Gastroesophageal sphincter (tissue), 4 donors: ENCODE measurements around the gene CHAC1. TPM values are rescaled to one million over a fixed set of nuclear protein-coding genes. Genes with fewer than 3 reads are reported as not detected.

Experiments
- ATAC-seq: fragments of 150-250 bp; one replicate; pipeline ENCODE4 v1.9.1; 2016; ENCODE audit warnings: mild to moderate bottlenecking, moderate library complexity
- H3K27ac ChIP-seq, 4 donors: fragments of 200-600 bp; sonication (generic) in 3 of 4; 1 replicate in 3 of 4; 2 replicates in 1 of 4; pipeline ENCODE4 v1.5.1; 2016 to 2019
- H3K27me3 ChIP-seq: fragments of 200-600 bp; sonication (generic); one replicate; pipeline ENCODE4 v1.5.1; 2019
- H3K36me3 ChIP-seq, 2 donors: fragments of 200-600 bp; sonication (generic); one replicate each; pipeline ENCODE4 v1.5.1; 2019; ENCODE audit warnings: control low read depth in 1 of 2
- H3K4me1 ChIP-seq, 3 donors: fragments of 200-600 bp; sonication (generic); 1 replicate in 2 of 3; 2 replicates in 1 of 3; pipeline ENCODE4 v1.5.1; 2016 to 2019; ENCODE audit warnings: control low read depth in 2 of 3
- H3K4me3 ChIP-seq, 2 donors: fragments of 200-600 bp; sonication (generic); one replicate each; pipeline ENCODE4 v1.5.1; 2019; ENCODE audit warnings: mild to moderate bottlenecking in 1 of 2, moderate library complexity in 1 of 2
- H3K9me3 ChIP-seq, 3 donors: fragments of 200-600 bp; sonication (generic); one replicate each; pipeline ENCODE4 v1.5.1; 2017 to 2019; ENCODE audit warnings: control low read depth in 2 of 3
- EP300 ChIP-seq: sonication (generic); formaldehyde crosslinking; IDR thresholded peaks from one replicate; pipeline ENCODE4 v1.6.1; 2017; ENCODE audit warnings: antibody characterized with exemption, mild to moderate bottlenecking
- POLR2A ChIP-seq, 2 donors: fragments of 450-650 bp; IDR thresholded peaks; one replicate each; pipeline ENCODE4 v1.6.1; 2017; ENCODE audit warnings: antibody characterized with exemption in 2 of 2, mild to moderate bottlenecking in 2 of 2, moderate library complexity in 1 of 2
- POLR2AphosphoS5 ChIP-seq: sonication (generic); formaldehyde crosslinking; IDR thresholded peaks from one replicate; pipeline ENCODE4 v1.6.1; 2017; ENCODE audit warnings: antibody characterized with exemption
- WGBS, 2 donors: methylation state at CpG; one replicate each; pipeline ENCODE4 v1.1.5; 2018; ENCODE audit warnings: low coverage in 1 of 2; 5-methylcytosine and 5-hydroxymethylcytosine counted together
- total RNA-seq, 4 donors: library from RNA; depleted of rRNA; stranded (reverse); fragments of >200 nt; gene quantifications; one replicate each; pipeline ENCODE4 v1.1.0, GENCODE V29; 2016
- TF ChIP-seq, protein P1 (sequence below), 4 experiments: fragments of 200-600 bp in 2 of 4; fragments of 450-650 bp in 2 of 4; sonication (generic) in 1 of 4; IDR thresholded peaks; one replicate each; pipeline ENCODE4 v1.5.1; 2017 to 2019; ENCODE audit warnings: antibody characterized with exemption in 4 of 4, mild to moderate bottlenecking in 2 of 4, moderate library complexity in 2 of 4

CHAC1 gene
- total RNA-seq, 4 donors from 2014 or later: 0.54 to 1.8 (median 1.5) TPM

GRCh38 chr15:40937762-40938535 lies 15.3 kb upstream of the CHAC1 start:
- Histone ChIP-seq H3K9me3 (no peaks in the 10 kb centered on the region), H3K4me3 (no peak overlapping the region), H3K27ac (peak overlapping the region in 1 of 4 donors; percentile 32), H3K36me3 (peaks cover 0 to 7% of the 10 kb centered on the region in 2 donors), H3K4me1 (peaks cover 0 to 33% (median 12%) of the 10 kb centered on the region in 3 donors), H3K27me3 (peaks cover 33% of the 10 kb centered on the region)
- ATAC-seq: no peak
- TF ChIP-seq POLR2AphosphoS5: no peak
- no peak for TF ChIP-seq EP300
- TF ChIP-seq, protein P1, sequence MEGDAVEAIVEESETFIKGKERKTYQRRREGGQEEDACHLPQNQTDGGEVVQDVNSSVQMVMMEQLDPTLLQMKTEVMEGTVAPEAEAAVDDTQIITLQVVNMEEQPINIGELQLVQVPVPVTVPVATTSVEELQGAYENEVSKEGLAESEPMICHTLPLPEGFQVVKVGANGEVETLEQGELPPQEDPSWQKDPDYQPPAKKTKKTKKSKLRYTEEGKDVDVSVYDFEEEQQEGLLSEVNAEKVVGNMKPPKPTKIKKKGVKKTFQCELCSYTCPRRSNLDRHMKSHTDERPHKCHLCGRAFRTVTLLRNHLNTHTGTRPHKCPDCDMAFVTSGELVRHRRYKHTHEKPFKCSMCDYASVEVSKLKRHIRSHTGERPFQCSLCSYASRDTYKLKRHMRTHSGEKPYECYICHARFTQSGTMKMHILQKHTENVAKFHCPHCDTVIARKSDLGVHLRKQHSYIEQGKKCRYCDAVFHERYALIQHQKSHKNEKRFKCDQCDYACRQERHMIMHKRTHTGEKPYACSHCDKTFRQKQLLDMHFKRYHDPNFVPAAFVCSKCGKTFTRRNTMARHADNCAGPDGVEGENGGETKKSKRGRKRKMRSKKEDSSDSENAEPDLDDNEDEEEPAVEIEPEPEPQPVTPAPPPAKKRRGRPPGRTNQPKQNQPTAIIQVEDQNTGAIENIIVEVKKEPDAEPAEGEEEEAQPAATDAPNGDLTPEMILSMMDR (IDR thresholded peaks at IDR 0.05): peak in 2 of 4 experiments; percentile 15 to 17
- no peak for TF ChIP-seq POLR2A (IDR thresholded peaks at IDR 0.05)
- 26% methylated on average over 3 of the region's 19 CpGs; no CpG with 5 or more reads in 1 of the 2 donors for WGBS, 2 donors

- ATAC-seq: no peak
- WGBS, 2 donors: 95 to 100% methylated on average over 1 to 3 of the region's 6 CpGs
- Histone ChIP-seq H3K27me3 (peaks cover 28% of the 10 kb centered on the region), H3K36me3 (peaks cover 0 to 7% of the 10 kb centered on the region in 2 donors), H3K4me1 (peaks cover 0 to 36% (median 13%) of the 10 kb centered on the region in 3 donors), H3K27ac (peak overlapping the region in 1 of 4 donors; percentile 15), H3K4me3 (no peak overlapping the region), H3K9me3 (no peaks in the 10 kb centered on the region)
- TF ChIP-seq EP300 (no peak), POLR2AphosphoS5 (no peak), POLR2A (IDR thresholded peaks at IDR 0.05) (no peak)
Observed at GRCh38 chr15:40938536-40938870, 14.8 kb upstream of the CHAC1 start.

DNA sequence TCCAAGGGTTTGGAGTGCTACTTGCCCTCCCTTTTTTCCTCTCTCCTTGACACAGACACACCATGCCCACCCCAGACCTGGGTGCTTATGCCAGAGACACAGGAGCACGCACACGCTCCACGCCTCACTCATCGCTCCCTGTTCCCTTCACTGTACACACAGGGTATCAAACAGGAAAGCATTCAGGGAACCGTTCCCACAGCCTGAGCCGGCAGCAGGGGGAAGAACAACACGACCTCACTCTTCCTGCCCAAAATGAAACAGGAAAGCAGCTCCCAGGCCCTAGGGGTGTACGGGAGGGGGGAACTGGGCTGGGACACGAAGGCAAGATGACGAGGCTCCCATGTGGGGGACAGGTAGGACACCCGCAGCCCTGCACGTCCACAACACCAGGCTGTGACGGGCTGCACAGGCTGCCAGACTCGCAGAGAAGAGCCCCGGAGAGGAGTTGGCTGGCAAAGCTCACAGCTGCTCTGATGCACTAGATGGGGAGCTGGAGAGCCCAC lies 12.9 kb upstream of the CHAC1 start:
- ATAC-seq: no peak
- 57% methylated on average over 3 of the region's 15 CpGs; no CpG with 5 or more reads in 1 of the 2 donors for WGBS, 2 donors
- no peaks in the 10 kb centered on the region for H3K36me3 ChIP-seq
- H3K4me3 ChIP-seq: peak overlapping the region in 1 of 2 donors; percentile 70
- H3K27me3 ChIP-seq: peaks cover 9% of the 10 kb centered on the region
- H3K4me1 ChIP-seq: peaks cover 0 to 36% (median 13%) of the 10 kb centered on the region in 3 donors
- H3K9me3 ChIP-seq: no peaks in the 10 kb centered on the region
- peak overlapping the region in 3 of 4 donors; percentile 86 to 92 (median 89) for H3K27ac ChIP-seq
- TF ChIP-seq, protein P1 (IDR thresholded peaks at IDR 0.05): no peak
- no peak for TF ChIP-seq POLR2A (IDR thresholded peaks at IDR 0.05)
- no peak for TF ChIP-seq POLR2AphosphoS5
- no peak for TF ChIP-seq EP300

DNA sequence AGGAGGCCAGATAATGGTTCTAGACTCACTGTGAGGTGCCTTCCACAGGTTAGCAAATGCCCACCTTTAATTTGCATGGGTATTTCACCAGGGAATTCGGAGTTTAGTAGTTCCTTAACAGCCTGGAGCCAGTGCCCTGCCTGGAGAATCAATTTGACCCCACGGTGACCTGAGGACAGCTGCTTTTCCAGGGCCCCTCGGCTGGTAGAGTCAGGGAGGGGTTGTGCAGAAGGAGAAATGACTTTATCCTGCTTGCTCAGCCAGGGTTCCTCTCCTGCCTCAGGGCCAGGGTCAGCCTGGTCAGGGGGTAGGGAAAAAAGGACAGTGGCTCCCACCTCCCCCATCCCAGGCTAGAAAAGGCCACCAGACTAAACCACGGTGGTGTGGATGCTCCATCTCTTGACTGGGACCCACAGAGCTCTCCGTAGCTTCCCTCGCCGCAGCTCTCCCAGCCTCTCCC lies 12.2 kb upstream of the CHAC1 start:
- TF ChIP-seq, protein P1 (IDR thresholded peaks at IDR 0.05): no peak
- TF ChIP-seq POLR2AphosphoS5: no peak
- no peak for TF ChIP-seq EP300
- TF ChIP-seq POLR2A (IDR thresholded peaks at IDR 0.05): no peak
- ATAC-seq: no peak
- Histone ChIP-seq H3K27me3 (peaks cover 4% of the 10 kb centered on the region), H3K4me3 (peak overlapping the region; percentile 33 to 70), H3K36me3 (no peaks in the 10 kb centered on the region), H3K27ac (peak overlapping the region in 3 of 4 donors; percentile 86 to 92 (median 89)), H3K9me3 (no peaks in the 10 kb centered on the region), H3K4me1 (peaks cover 0 to 36% (median 13%) of the 10 kb centered on the region in 3 donors)
- 40 to 60% methylated on average over 1 to 3 of the region's 7 CpGs for WGBS, 2 donors

DNA sequence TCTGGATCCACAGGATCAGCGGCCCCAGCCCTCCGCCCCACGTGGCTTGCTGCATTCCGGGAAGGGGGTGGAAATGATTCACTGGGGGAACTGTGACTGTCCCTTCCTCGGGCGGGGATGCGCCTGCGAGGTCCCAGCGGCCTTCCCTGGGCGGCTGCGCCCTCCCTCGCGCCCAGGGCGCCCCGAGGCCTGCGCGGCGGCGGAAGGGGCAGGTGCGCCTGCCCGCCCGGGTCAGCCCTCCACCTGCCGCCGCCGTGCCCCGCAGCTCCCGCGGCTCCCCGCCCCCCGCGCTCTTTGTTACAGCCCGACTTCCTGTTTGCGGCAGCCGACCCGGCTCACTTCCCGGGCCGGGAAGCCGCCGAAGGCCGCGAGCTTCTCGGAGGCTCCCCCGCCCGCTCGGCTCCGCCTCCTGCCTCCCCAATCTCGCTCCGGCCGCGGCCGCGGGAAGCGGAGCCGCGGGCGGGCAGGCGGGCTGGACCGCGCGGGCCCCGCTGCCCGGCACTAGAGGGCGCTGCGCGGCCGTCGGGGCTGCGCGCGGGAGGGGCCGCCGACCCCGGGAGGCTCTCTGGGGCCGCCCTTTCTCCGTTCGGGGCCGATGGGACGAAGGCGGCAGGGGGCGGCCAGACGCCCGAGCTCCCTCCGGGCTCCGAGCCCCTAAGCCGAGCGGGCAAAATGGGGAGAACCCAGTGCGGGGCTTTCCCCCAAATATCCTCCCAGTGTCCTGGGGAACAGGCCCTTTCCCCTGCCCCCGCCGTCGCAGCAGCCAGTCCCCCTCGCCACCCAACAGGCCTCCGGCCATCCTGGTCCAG lies 11.5 kb upstream of the CHAC1 start:
- peak overlapping the region; percentile 34 to 92 (median 88) for H3K27ac ChIP-seq
- peaks cover 0 to 36% (median 13%) of the 10 kb centered on the region in 3 donors for H3K4me1 ChIP-seq
- H3K27me3 ChIP-seq: no peaks in the 10 kb centered on the region
- no peaks in the 10 kb centered on the region for H3K36me3 ChIP-seq
- TF ChIP-seq POLR2A (IDR thresholded peaks at IDR 0.05): peak; percentile 50 to 54
- TF ChIP-seq, protein P1 (IDR thresholded peaks at IDR 0.05): peak in 3 of 4 experiments; percentile 73 to 90 (median 83)
- TF ChIP-seq EP300: no peak
- peak; percentile 64 for TF ChIP-seq POLR2AphosphoS5
- H3K4me3 ChIP-seq: peak overlapping the region; percentile 33 to 70
- no peaks in the 10 kb centered on the region for H3K9me3 ChIP-seq
- no CpG with 5 or more reads among the region's 92 CpGs for WGBS, 2 donors
- peak; percentile 93 for ATAC-seq
